ENCODE data around the gene ITGB5.

Gene ITGB5

DNA sequence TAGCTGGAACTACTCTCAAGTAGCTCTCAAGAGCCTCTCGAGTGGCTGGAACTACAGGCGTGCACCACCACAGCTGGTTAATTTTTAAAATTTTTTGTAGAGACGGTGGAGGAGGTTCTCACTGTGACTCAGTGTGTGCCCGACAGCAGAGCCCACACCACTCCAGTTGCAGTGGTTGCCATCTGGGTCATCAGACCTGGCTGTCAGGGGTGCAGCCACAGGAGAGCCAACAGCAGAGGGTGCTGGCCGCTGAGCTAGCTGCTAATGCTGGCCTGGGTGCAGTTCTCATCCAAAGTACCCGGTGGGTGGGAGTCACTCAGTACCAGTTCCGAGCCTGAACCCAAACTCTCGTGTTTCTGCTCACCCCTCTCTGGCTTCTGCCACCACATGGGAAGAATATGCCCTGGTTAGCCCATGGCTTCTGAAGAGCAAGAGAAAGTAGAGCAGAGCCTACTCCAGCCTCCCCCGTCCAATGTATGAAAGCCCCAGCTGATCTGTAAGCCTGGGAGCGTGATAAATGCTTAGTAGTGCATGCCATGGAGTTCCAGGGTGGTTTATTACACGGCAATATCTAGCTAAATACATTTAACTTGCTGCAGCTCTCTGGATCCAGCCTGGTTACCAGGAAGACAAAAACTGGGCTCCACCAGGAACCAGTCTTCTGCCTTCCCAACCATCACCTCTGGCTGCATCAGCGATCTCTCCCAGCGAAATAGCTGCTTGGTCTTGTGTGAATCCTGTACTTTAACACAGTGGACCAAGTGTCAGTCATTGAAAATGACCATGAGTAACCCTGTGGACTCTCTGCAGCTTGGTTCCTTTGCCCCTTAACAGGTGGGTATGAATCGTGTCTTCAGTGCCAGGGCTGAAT, 139.8 kb downstream of the ITGB5 start:
- DNase-seq: no peak

- DNase-seq: no peak
Measured at GRCh38 chr3:124745756-124746155, 141.4 kb downstream of the ITGB5 start.

GRCh38 chr3:124741027-124741426, 146.1 kb downstream of the ITGB5 start:
- DNase-seq: no peak

GRCh38 chr3:124731760-124732159, 155.4 kb downstream of the ITGB5 start:
- peak; percentile 35 for DNase-seq

- DNase-seq: peak; percentile 31
Measured at GRCh38 chr3:124730941-124731297, 156.2 kb downstream of the ITGB5 start.

GRCh38 chr3:124730129-124730940, 156.8 kb downstream of the ITGB5 start, which contains the start of gene UMPS:
Gene UMPS, plus strand, starts transcription at chr3:124730452. Its CDS starts 20 bp downstream, at chr3:124730472.
- peak; percentile 89 for DNase-seq

- no peak for DNase-seq
Measured at GRCh38 chr3:124722589-124722988, 164.6 kb downstream of the ITGB5 start.

GRCh38 chr3:124714223-124714853, 172.8 kb downstream of the ITGB5 start:
- DNase-seq: no peak
